ENCODE results near the gene STRIP2. TPM values are rescaled to one million over a fixed set of nuclear protein-coding genes. Genes with fewer than 3 reads are reported as not detected.
"Not testable (repeated sequence)": the region's sequence is repeated elsewhere in the genome, so short reads cannot be mapped to it uniquely, and the experiment has no call there.

STRIP2 gene
- total RNA-seq, 2 donors from 2014 or later: 1.9 to 4.7 TPM

GRCh38 chr7:129530795-129531391 is 96.7 kb downstream of the STRIP2 start:
- H3K9ac ChIP-seq (ENCODE audit: low read depth in 2 of 2, low read length in 2 of 2): no peak overlapping the region
- no peak for DNase-seq
- H3K4me3 ChIP-seq: no peak overlapping the region
- intact Hi-C loops (cut with DNase I): no loop called here
- no peaks in the 10 kb centered on the region for H3K36me3 ChIP-seq
- H3K27me3 ChIP-seq: no peaks in the 10 kb centered on the region
- no peaks in the 10 kb centered on the region for H3K9me3 ChIP-seq
- H3K27ac ChIP-seq: no peak overlapping the region
- no peaks in the 10 kb centered on the region for H3K4me1 ChIP-seq
- TF ChIP-seq CTCF (IDR thresholded peaks at IDR 0.05): no peak

- no peak for DNase-seq
- TF ChIP-seq CTCF (IDR thresholded peaks at IDR 0.05): no peak
- Histone ChIP-seq H3K9me3 (no peaks in the 10 kb centered on the region), H3K36me3 (no peaks in the 10 kb centered on the region), H3K4me1 (no peaks in the 10 kb centered on the region), H3K27me3 (no peaks in the 10 kb centered on the region), H3K9ac (ENCODE audit: low read depth in 2 of 2, low read length in 2 of 2) (no peak overlapping the region), H3K4me3 (no peak overlapping the region), H3K27ac (no peak overlapping the region)
- intact Hi-C loops (cut with DNase I): no loop called here
These were observed 97.5 kb downstream of the STRIP2 start for GRCh38 chr7:129531721-129532120.

- TF ChIP-seq CTCF (IDR thresholded peaks at IDR 0.05): no peak
- no peak overlapping the region for H3K9ac ChIP-seq (ENCODE audit: low read depth in 2 of 2, low read length in 2 of 2)
- intact Hi-C loops (cut with DNase I): no loop called here
- H3K27me3 ChIP-seq: no peaks in the 10 kb centered on the region
- DNase-seq: no peak
- no peaks in the 10 kb centered on the region for H3K4me1 ChIP-seq
- H3K36me3 ChIP-seq: no peaks in the 10 kb centered on the region
- H3K27ac ChIP-seq: no peak overlapping the region
- H3K4me3 ChIP-seq: no peak overlapping the region
- no peaks in the 10 kb centered on the region for H3K9me3 ChIP-seq
These were observed 98.1 kb downstream of the STRIP2 start for GRCh38 chr7:129532375-129532774.

GRCh38 chr7:129534558-129535274 is 100.5 kb downstream of the STRIP2 start:
- DNase-seq; H3K9ac ChIP-seq (ENCODE audit: low read depth in 2 of 2, low read length in 2 of 2); H3K9me3 ChIP-seq; H3K27ac ChIP-seq; H3K27me3 ChIP-seq; H3K4me3 ChIP-seq; H3K4me1 ChIP-seq; H3K36me3 ChIP-seq; intact Hi-C loops (cut with DNase I): not testable (repeated sequence)

- TF ChIP-seq CTCF (IDR thresholded peaks at IDR 0.05): no peak
- H3K9ac ChIP-seq (ENCODE audit: low read depth in 2 of 2, low read length in 2 of 2): no peak overlapping the region
- intact Hi-C loops (cut with DNase I): no loop called here
These were observed 101.7 kb downstream of the STRIP2 start for GRCh38 chr7:129535896-129536295.

GRCh38 chr7:129536323-129536722 is 102.1 kb downstream of the STRIP2 start:
- DNase-seq: no peak
- no peaks in the 10 kb centered on the region for H3K9me3 ChIP-seq
- intact Hi-C loops (cut with DNase I): no loop called here
- H3K27me3 ChIP-seq: no peaks in the 10 kb centered on the region
- H3K4me3 ChIP-seq: no peak overlapping the region
- no peaks in the 10 kb centered on the region for H3K36me3 ChIP-seq
- H3K27ac ChIP-seq: no peak overlapping the region
- H3K9ac ChIP-seq (ENCODE audit: low read depth in 2 of 2, low read length in 2 of 2): no peak overlapping the region
- H3K4me1 ChIP-seq: no peaks in the 10 kb centered on the region
- no peak for TF ChIP-seq CTCF (IDR thresholded peaks at IDR 0.05)

More at GRCh38 chr7:129535896-129536295, 101.7 kb downstream of the STRIP2 start:
- Histone ChIP-seq H3K36me3 (no peaks in the 10 kb centered on the region), H3K27ac (no peak overlapping the region), H3K27me3 (no peaks in the 10 kb centered on the region), H3K4me1 (no peaks in the 10 kb centered on the region), H3K4me3 (no peak overlapping the region), H3K9me3 (no peaks in the 10 kb centered on the region)
- no peak for DNase-seq

Measured in colonic mucosa (tissue), 4 donors.